H9 (cell line): ENCODE results near the gene RIPK1. TPM values are rescaled to one million over a fixed set of nuclear protein-coding genes. Genes with fewer than 3 reads are reported as not detected.

Experiments used
- DNase-seq: peaks from one replicate; pipeline ENCODE4 v3.0.0-alpha.2; 2017
- H2AFZ ChIP-seq: one replicate; pipeline ENCODE4 v1.6.1; 2013; ENCODE audit warnings: mild to moderate bottlenecking, low read length, control low read depth, moderate library complexity
- H2AK5ac ChIP-seq: 2 replicates; pipeline ENCODE4 v1.6.1; 2013; ENCODE audit warnings: low read length, control low read depth, mixed read lengths; ENCODE audit not compliant: insufficient read length
- H2BK120ac ChIP-seq: one replicate; pipeline ENCODE4 v1.6.1; 2013; ENCODE audit warnings: low read depth, mild to moderate bottlenecking, low read length, control low read depth, inconsistent platforms; ENCODE audit not compliant: poor library complexity, severe bottlenecking
- H2BK12ac ChIP-seq: 2 replicates; pipeline ENCODE4 v1.6.1; 2013; ENCODE audit warnings: low read length, control low read depth, mixed read lengths, low read depth; ENCODE audit not compliant: insufficient read length
- H2BK15ac ChIP-seq: 2 replicates; pipeline ENCODE4 v1.6.1; 2013; ENCODE audit warnings: low read depth, low read length, control low read depth
- H2BK20ac ChIP-seq: one replicate; pipeline ENCODE4 v1.6.1; 2013; ENCODE audit warnings: low read depth, mild to moderate bottlenecking, low read length, control low read depth, inconsistent platforms; ENCODE audit not compliant: poor library complexity, severe bottlenecking
- H2BK5ac ChIP-seq: 2 replicates; pipeline ENCODE4 v1.6.1; 2013; ENCODE audit warnings: low read length, control low read depth, mixed read lengths; ENCODE audit not compliant: insufficient read length
- H3K14ac ChIP-seq: 2 replicates; pipeline ENCODE4 v1.6.1; 2013; ENCODE audit warnings: low read length, control low read depth; ENCODE audit not compliant: insufficient read depth
- H3K18ac ChIP-seq: 2 replicates; pipeline ENCODE4 v1.6.1; 2013; ENCODE audit warnings: low read depth, mild to moderate bottlenecking, mixed read lengths, low read length, control low read depth; ENCODE audit not compliant: insufficient read length
- H3K23ac ChIP-seq: 2 replicates; pipeline ENCODE4 v1.6.1; 2013; ENCODE audit warnings: low read length, control low read depth, mixed read lengths, low read depth; ENCODE audit not compliant: insufficient read length
- H3K23me2 ChIP-seq: 2 replicates; pipeline ENCODE4 v1.6.1; 2013; ENCODE audit warnings: low read depth, mild to moderate bottlenecking, mixed read lengths, low read length, control low read depth; ENCODE audit not compliant: insufficient read length, poor library complexity, severe bottlenecking
- H3K27ac ChIP-seq: 2 replicates; pipeline ENCODE4 v1.5.1; 2013; ENCODE audit warnings: low read length, control low read depth, mixed read lengths, low read depth; ENCODE audit not compliant: insufficient read length
- H3K27me3 ChIP-seq: 2 replicates; pipeline ENCODE4 v1.6.1; 2013; ENCODE audit warnings: low read length, control low read depth, inconsistent platforms; ENCODE audit not compliant: insufficient read depth
- H3K4ac ChIP-seq: 2 replicates; pipeline ENCODE4 v1.6.1; 2013; ENCODE audit warnings: low read depth, mild to moderate bottlenecking, control low read depth, inconsistent platforms, low read length, moderate library complexity
- H3K4me1 ChIP-seq: 2 replicates; pipeline ENCODE4 v1.6.1; 2013; ENCODE audit warnings: low read length, control low read depth, inconsistent platforms; ENCODE audit not compliant: insufficient read depth
- H3K4me2 ChIP-seq: 2 replicates; pipeline ENCODE4 v1.6.1; 2013; ENCODE audit warnings: low read length, control low read depth, mixed read lengths; ENCODE audit not compliant: insufficient read length, insufficient read depth
- H3K56ac ChIP-seq: 2 replicates; pipeline ENCODE4 v1.6.1; 2013; ENCODE audit warnings: low read depth, mild to moderate bottlenecking, mixed read lengths, low read length, control low read depth; ENCODE audit not compliant: insufficient read length
- H3K79me1 ChIP-seq: 2 replicates; pipeline ENCODE4 v1.6.1; 2013; ENCODE audit warnings: low read depth, mild to moderate bottlenecking, moderate library complexity, low read length, control low read depth, inconsistent platforms; ENCODE audit not compliant: insufficient read depth, poor library complexity, severe bottlenecking
- H3K79me2 ChIP-seq: 2 replicates; pipeline ENCODE4 v1.6.1; 2013; ENCODE audit warnings: low read length, control low read depth, inconsistent platforms; ENCODE audit not compliant: insufficient read depth
- H3K9ac ChIP-seq: 2 replicates; pipeline ENCODE4 v1.6.1; 2013; ENCODE audit warnings: low read length, control low read depth, mixed read lengths; ENCODE audit not compliant: insufficient read length; ENCODE audit errors: extremely low read depth
- H3K9me3 ChIP-seq: one replicate; pipeline ENCODE4 v1.6.1; 2013; ENCODE audit warnings: low read depth, low read length, inconsistent platforms; ENCODE audit not compliant: control insufficient read depth
- H3T11ph ChIP-seq: one replicate; pipeline ENCODE4 v1.6.1; 2013; ENCODE audit warnings: mild to moderate bottlenecking, low read length, control low read depth, inconsistent platforms
- H4K20me1 ChIP-seq: one replicate; pipeline ENCODE4 v1.6.1; 2013; ENCODE audit not compliant: control insufficient read depth, insufficient read length, insufficient read depth
- H4K5ac ChIP-seq: 2 replicates; pipeline ENCODE4 v1.6.1; 2013; ENCODE audit warnings: low read depth, mild to moderate bottlenecking, mixed read lengths, low read length, control low read depth; ENCODE audit not compliant: insufficient read length
- H4K8ac ChIP-seq: replicated peaks from 2 replicates; pipeline ENCODE4 v1.6.1; 2013; ENCODE audit warnings: low read length, control low read depth, mixed read lengths, low read depth; ENCODE audit not compliant: insufficient read length
- H4K91ac ChIP-seq: 2 replicates; pipeline ENCODE4 v1.6.1; 2013; ENCODE audit warnings: low read depth, mild to moderate bottlenecking, moderate library complexity, mixed read lengths, low read length, control low read depth; ENCODE audit not compliant: insufficient read length
- H3K27ac Mint-ChIP-seq, 3 experiments: 2 replicates in 2 of 3; 3 replicates in 1 of 3; pipeline ENCODE4 v1.8.0; 2020 to 2021; ENCODE audit warnings: mixed read lengths in 3 of 3, mild to moderate bottlenecking in 1 of 3, moderate library complexity in 1 of 3
- H3K27me3 Mint-ChIP-seq: 2 replicates; pipeline ENCODE4 v1.8.0; 2021; ENCODE audit warnings: low read depth, mild to moderate bottlenecking, moderate library complexity, mixed read lengths
- H3K36me3 Mint-ChIP-seq, 3 experiments: 2 replicates in 2 of 3; 3 replicates in 1 of 3; pipeline ENCODE4 v1.8.0; 2020 to 2021; ENCODE audit warnings: low read depth in 3 of 3, mixed read lengths in 3 of 3; ENCODE audit not compliant: insufficient read depth in 1 of 3
- H3K4me1 Mint-ChIP-seq, 2 experiments: 2 replicates each; pipeline ENCODE4 v1.8.0; 2020; ENCODE audit warnings: mixed read lengths in 2 of 2
- H3K4me3 Mint-ChIP-seq, 2 experiments: 2 replicates in 1 of 2; 3 replicates in 1 of 2; pipeline ENCODE4 v1.8.0; 2020 to 2021; ENCODE audit warnings: mild to moderate bottlenecking in 2 of 2, mixed read lengths in 2 of 2, moderate library complexity in 1 of 2
- H3K9me3 Mint-ChIP-seq, 2 experiments: 2 replicates in 1 of 2; 3 replicates in 1 of 2; pipeline ENCODE4 v1.8.0; 2020; ENCODE audit warnings: mild to moderate bottlenecking in 2 of 2, mixed read lengths in 2 of 2, moderate library complexity in 1 of 2
- CTCF ChIP-seq: fragments of 200-600 bp; sonication (generic); conservative IDR thresholded peaks from 3 replicates; pipeline ENCODE4 v1.8.0; 2021; ENCODE audit warnings: antibody characterized with exemption, mild to moderate bottlenecking
- WGBS: extraction: QIAGEN DNeasy Blood & Tissue Kit; methylation state at CpG from one replicate; pipeline ENCODE4 v1.1.7; 2013; ENCODE audit warnings: missing lambda C conversion rate, low lambda C conversion rate, mixed read lengths; ENCODE audit not compliant: insufficient read length; ENCODE audit errors: extremely low coverage; 5-methylcytosine and 5-hydroxymethylcytosine counted together
- total RNA-seq: library from RNA; stranded (reverse); gene quantifications from 2 replicates; pipeline ENCODE4 v1.2.1, GENCODE V29; 2021

The RIPK1 gene
- total RNA-seq, 1 experiment from 2014 or later: 24.6 TPM

- no peaks in the 10 kb centered on the region for H3K27me3 ChIP-seq
- peaks cover 43 to 93% (median 89%) of the 10 kb centered on the region in 3 experiments for H3K36me3 Mint-ChIP-seq
- H3K23ac ChIP-seq: no peak overlapping the region
- no peaks in the 10 kb centered on the region for H3K79me2 ChIP-seq
- no peak overlapping the region for H2BK120ac ChIP-seq
- H4K20me1 ChIP-seq: no peaks in the 10 kb centered on the region
- no peak overlapping the region for H2BK20ac ChIP-seq
- peaks cover 12 to 18% of the 10 kb centered on the region in 2 experiments for H3K4me1 Mint-ChIP-seq
- no peaks in the 10 kb centered on the region for H3K79me1 ChIP-seq
- peaks cover 2% of the 10 kb centered on the region for H3K23me2 ChIP-seq
- WGBS: no CpG with 5 or more reads among the region's 13 CpGs
- no peak overlapping the region for H2AK5ac ChIP-seq
- no peaks in the 10 kb centered on the region for H3K4me1 ChIP-seq
- TF ChIP-seq CTCF: no peak
- no peak overlapping the region for H2BK5ac ChIP-seq
- no peak overlapping the region for H3K27ac ChIP-seq
- no peak overlapping the region for H3K4ac ChIP-seq
- H4K5ac ChIP-seq: no peak overlapping the region
- no peak overlapping the region for H3K56ac ChIP-seq
- no peak for DNase-seq
- H3K27me3 Mint-ChIP-seq: no peaks in the 10 kb centered on the region
- H2BK12ac ChIP-seq: no peak overlapping the region
- no peaks in the 10 kb centered on the region for H3K9me3 Mint-ChIP-seq
- H3K9me3 ChIP-seq: no peaks in the 10 kb centered on the region
- H3K4me3 Mint-ChIP-seq: no peak overlapping the region
- no peak overlapping the region for H3K9ac ChIP-seq
- no peak overlapping the region for H2AFZ ChIP-seq
- H3K18ac ChIP-seq: no peak overlapping the region
- no peak overlapping the region for H3T11ph ChIP-seq
- no peak overlapping the region for H4K8ac ChIP-seq
- no peak overlapping the region for H3K14ac ChIP-seq
- H3K27ac Mint-ChIP-seq: peak overlapping the region; percentile 17 to 78 (median 21); a peak in 4 of 7 replicates
- H4K91ac ChIP-seq: no peak overlapping the region
- H3K4me2 ChIP-seq: no peak overlapping the region
- no peak overlapping the region for H2BK15ac ChIP-seq
These were observed 67.5 kb downstream of the RIPK1 start for GRCh38 chr6:3135668-3136291.
